Activated CD4-positive, alpha-beta T cell treated with anti-CD3 and anti-CD28 coated beads for 1 hour (primary cell): Measurements from ENCODE around the gene ETHE1.
A peak's percentile ranks its signal among the peaks of the same experiment; 100 is the strongest.

Experiments
- DNase-seq: peaks from one replicate; pipeline ENCODE4 v3.0.0-alpha.2; 2020

The ETHE1 gene

DNA sequence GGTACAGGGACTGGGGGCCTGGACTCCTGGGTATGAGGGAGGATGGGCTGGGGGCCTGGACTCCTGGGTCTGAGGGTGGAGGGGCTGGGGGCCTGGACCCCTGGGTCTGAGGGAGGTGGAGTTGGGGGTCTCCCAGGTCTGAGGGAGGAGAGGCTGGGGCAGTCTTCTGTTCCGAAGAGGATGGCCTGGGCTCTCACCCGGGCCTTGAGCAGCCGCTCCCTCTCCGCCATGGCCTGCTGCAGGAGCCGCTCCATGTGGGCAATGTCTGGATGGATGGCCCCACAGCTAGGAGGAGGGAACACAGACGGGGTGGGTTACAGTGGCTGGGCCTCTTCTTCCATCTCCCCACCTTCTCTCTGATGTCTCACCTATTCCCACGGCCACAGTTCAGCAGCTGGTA lies 40.6 kb downstream of the ETHE1 start:
- no peak for DNase-seq

DNA sequence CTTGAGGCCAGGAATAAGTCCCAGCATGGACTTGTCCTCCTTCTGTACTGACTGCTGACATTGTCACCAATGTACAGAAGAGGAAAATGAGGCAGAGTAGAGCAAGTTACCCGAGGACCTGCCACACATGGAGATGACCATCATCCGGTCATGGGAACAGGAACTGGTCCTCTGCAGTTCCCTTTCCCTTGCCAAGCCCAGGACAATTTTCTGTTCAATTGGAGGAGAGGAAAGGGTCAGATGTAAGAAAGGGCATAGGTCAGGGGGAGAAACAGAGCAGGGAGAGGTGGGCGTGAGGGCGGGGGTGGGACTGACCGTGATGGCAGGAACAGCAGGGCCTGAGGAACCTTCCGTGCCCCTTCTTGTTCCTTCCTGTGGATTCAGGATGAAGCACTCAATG lies 41.0 kb downstream of the ETHE1 start:
- no peak for DNase-seq

DNA sequence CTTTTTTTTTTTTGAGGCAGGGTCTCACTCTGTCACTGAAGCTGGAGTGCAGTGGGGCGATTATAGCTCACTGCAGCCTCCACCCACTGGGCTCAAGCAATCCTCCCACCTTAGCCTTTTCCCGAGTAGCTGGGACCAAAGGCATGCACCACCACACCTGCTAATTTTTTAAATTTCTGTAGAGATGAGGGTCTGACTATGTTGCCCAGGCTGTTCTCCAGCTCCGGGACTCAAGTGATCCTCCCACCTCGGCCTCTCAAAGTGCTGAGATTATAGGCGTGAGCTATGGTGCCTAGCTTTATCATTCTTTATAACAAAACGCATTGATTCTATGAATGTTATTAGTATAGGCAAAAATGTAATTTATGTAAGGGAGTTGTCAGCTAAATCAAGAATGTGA lies 43.7 kb downstream of the ETHE1 start:
- no peak for DNase-seq

DNA sequence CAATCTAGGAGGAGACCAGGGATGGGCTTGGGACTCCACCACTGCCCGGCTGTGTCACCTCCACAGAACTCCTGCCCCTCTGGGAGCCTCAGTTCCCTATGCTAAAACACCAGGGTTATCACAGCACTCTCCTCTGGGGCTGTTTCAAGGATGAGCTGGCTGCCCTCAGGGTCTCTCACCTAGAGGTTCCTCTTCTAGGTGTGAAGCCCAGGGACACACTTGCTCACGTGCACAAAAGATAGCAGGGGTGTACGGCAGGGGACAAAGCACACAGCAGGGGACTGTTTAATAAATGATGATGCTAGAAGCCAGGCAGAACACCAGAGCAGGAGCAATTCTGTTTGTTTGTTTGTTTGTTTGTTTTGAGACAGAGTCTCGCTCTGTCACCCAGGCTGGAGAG lies 44.8 kb downstream of the ETHE1 start:
- DNase-seq = no peak

DNA sequence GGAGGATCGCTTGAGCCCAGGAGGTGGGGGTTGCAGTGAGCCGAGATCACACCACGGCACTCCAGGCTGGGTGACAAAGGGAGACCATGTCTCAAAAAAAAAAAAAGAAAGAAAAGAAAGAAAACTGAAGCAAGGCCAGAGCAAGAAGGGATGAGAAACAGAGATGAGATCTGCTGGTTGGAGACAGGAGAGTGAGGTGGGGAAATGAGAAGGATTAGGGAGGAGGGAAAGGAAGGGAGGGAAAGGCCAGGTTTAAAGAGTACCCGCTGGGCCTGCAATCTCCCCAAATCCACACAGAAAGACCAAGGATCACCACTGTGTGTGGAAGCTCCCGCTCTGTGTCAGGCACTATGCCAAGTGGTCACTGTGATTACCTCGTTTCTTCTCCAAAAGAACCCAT lies 45.3 kb downstream of the ETHE1 start:
- DNase-seq = no peak

DNA sequence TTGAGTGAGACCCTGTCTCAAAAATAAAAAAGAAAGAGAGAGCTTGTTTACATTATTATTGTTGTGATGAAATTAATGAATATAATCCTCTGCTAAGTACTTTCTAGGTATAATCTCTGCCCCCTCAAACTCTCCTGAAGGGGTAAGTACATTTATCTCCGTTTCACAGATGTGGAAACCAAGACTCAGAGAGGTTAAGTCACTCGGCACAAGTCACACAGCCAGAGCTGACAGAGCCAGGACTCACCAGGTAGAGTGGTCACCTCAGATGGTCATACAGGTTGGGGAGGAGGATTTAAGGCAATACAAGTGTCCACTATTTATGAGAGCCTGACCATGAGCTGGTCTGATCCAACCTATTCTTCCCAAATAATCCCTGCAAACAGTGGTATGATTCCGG lies 46.4 kb downstream of the ETHE1 start:
- no peak for DNase-seq

DNA sequence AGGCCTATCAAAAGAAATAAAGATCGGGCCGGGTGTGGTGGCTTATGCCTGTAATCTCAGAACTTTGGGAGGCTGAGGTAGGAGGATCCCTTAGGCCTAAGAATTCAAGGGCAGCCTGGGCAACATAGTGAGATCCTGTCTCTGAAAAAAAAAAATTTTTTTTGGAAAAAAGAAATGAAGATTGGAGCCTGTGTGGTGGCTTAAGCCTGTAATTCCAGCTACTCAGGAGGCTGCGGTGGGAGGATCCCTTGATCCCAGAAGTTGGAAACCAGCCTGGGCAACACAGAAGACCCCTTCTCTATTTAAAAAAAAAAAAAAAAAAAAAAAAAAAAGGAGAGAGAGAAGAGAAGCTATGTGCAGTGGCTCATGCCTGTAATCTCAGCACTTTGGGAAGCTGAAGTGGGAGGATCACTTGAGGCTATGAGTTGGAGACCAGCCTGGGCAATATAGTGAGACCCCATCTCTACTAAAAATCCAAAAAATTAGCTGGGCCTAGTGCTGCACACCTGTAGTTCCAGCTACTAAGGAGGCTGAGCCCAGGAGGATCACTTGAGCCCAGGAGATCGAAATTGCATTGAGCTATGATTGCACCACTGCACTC lies 46.9 kb downstream of the ETHE1 start:
- no peak for DNase-seq

DNA sequence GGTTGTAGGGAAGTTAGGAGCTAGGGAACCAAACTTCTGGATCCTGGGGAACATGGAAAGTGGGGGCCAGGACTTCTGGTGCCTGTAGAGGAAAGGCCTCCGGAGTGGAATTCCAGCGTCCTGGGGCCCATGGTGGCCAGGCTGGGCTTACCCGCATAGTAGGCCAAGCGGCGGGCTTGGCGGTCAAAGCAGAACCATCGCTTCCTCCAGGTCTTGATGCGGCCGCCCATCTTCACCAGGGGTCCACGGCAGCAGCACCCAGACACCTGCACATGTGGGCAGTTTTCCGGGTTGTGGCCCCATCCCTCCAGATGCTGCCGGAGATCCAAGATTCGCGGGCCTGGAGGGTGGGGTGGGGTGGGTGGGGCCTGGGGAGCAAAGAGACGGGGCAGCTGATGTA lies 47.8 kb downstream of the ETHE1 start:
- no peak for DNase-seq

DNA sequence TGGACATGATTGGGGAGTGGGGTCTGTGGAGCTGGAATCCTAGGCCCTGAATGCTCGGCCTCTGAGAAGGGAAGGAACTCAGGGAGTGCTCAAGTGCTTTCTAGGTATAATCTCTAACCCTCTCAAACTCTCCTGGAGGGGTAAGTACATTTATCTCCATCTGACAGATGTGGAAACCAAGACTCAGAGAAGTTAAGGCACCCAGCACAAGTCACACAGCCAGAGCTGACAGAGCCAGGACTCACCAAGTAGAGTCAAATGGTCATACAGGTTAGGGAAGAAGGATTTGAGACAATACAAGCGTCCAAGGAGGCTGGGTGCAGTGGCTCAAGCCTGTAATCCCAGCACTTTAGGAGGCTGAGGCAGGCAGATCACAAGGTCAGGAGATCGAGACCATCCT lies 48.7 kb downstream of the ETHE1 start:
- DNase-seq = no peak

DNA sequence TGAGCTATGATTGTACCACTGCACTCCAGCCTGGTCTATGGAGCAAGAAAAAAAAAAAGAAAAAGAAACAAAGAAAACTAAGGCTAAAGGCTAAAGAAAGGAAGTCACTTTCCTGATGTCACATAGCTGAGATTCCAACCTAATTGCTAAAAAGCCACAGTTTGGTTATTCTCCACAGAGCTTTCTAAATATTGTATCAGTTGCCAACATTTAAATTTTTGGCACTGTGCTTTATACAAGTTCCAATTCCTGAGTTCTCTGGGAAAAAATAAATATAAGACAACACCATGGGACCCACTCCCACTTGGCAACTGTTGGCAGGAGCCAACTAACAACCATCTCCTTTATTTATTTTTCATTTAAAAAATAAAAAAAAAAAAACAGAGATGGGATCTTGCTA lies 50.4 kb downstream of the ETHE1 start:
- DNase-seq = no peak

DNA sequence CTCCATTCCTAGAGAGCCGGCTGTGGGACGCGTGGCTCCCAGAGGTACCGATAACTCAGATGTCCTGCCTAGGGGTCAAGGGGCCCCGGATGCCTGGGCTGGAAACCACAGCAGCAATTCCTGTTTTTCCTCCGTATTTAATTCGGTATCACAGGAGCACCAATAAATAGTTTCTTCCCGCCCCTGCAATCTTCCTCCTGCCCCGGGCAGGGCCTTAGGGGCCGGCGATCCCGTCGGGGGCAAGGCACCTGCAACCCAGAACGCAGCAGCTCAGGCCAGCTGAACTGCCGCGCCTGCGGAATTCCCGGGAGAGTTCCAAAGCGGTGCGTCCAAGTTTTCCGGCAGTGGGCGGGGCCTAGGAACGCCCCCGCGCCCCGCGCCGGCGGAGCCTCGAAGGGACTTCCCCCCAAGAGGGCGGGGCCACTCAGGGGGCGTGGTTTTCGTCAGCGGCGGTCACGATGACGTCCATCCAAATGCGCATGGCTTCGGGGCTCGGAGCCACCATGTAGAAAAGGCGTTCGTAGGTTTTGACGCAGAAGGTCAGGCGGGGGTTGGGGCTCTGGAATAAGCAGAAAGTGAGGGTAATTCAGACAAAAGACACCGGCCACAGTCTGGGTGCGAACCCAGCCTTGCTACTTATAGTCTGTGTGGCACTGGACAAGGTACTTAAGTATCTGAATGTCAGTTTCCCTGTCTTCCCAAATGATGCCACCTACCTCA lies 51.9 kb downstream of the ETHE1 start:
- DNase-seq = peak; percentile 93

DNA sequence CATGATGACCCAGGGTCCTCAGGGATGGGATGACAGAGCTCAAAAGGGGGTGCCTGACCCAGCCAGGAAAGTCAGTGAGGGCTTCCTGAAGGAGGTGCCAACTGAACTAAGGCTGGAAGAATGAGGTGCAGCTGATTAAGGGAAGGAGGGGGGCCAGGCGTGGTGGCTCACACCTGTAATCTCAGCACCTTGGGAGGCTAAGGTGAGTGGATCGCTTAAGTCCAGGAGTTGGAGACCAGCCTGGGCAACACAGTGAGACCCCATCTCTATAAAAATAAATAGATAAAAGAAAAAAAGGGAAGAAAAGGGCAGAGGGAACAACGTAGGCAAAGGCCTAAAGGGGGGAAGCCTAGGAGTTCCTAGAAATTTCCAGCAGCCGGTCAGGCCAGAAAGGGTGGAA lies 52.5 kb downstream of the ETHE1 start:
- DNase-seq = no peak

DNA sequence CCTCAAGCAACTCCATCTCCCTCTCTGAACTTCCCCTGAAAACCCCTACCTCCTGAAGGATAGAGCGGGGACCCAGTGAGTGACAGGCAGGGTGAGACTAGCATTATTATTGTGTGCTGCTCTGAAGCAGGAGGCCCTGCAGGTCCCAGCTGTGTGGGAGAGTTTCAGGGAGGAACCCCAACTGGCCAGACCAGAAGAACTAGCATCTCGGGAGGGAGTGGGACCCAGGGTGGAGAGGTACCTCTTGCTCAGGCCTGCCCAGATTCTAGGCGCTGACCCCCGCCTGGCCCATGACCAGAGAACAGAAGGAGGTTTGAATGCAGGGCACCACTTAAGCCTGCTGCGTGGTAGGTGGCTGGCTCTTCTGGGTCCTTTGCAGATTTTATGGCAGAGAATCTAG lies 55.9 kb downstream of the ETHE1 start:
- DNase-seq = no peak

DNA sequence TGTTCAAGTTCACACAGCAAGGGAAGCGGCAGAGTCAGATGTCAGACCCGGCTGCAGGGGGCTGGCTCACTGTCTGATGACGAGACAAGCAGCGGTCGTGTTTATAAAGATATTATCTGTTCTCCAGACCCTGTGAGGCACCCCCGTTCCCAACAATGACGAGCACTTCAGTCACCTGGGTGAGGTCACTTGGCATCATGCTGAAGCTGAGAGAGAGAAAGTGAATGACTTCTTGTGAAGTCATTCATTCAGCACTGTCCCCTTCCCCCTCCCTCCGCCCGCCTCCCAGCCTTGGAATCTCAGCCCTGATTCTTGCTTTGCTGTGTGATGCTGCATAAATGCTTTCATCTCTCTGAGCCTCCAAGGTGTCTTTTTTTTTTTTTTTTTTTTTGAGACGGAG lies 56.7 kb downstream of the ETHE1 start:
- peak; percentile 49 for DNase-seq

DNA sequence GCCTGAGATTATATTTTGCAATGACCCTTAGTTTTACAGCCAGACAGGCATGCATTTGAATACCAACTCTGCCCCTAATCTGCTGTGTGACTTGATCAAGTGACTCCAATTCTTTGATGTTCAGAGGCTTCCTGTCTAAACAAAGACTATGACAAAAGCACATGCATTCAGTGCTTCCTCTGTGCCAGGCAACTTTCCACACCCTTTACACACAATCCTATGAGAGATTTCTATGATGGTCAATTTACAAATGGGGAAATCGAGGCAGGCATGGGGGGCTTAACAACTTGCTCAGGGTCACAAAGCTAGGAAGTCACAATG lies 57.9 kb downstream of the ETHE1 start:
- DNase-seq = no peak

DNA sequence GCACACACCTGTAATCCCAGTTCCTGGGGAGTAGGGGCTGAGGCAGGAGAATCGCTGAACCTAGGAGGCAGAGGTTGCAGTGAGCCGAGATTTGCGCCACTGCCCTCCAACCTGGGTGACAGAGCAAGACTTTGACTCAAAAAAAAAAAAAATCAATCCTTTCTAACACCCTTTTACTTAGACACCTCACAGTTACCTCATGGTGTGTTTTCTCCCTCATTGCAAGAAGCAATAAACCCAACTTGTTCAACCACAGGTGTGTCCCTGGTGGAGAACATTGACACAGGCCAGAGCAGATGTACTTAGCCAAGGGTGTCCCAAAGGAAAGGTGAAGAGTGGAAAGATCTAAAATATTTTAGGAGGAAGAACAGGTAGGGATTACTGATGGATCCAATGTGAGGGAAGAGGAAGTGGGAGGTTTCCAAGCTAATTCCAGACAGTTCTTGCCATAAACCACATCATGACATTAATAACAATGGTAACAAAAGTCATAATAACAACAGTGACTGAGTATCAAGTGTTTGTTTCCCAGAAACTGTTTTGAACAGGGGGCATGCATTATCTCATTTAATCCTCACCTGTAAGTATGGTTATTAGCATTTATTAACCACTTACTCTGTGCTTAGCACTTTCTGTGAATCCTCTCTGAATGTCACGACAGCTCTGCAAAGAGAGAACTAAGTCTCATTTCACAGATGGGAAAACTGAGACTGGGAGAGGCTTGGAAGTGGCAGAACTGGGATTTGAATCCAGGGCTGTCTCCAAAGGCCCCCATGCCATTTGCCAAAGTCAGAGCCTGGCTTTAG lies 58.4 kb downstream of the ETHE1 start:
- DNase-seq = no peak

DNA sequence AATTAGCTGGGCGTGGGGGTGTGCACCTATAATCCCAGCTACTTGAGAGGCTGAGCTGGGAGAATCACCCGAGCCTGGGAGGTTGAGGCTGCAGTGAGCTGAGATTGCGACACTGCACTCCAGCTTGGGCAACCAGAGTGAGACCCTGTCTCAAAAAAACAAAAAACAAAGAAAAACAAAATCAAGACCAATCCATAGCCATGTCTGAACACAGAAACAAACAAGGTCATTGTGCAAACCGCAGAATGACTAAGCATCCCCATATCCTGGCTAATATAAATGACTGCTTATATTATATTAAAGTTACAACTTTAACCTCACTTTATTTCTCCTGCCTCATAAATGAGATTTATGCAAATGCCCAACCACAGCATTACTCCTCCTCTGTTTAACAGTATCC lies 59.3 kb downstream of the ETHE1 start:
- DNase-seq = no peak

DNA sequence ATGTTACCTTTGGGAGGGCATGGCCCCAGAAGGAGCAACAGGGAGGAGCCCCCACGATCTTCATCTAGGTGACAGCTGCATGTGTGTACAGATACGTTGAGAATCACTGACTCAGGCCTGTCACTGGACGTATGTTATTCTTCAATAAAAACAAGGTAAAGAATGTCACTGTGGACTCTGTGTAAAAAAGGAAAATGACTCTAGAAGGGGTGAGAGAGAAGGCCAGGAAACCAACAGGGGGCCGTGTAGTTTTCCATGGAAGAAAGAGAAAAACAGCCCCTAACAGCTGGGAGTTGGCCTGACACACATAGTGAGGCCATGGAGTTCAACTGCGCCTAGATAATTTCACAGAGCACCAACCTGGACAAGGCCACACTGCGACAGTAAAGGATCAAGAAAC lies 59.7 kb downstream of the ETHE1 start:
- no peak for DNase-seq

DNA sequence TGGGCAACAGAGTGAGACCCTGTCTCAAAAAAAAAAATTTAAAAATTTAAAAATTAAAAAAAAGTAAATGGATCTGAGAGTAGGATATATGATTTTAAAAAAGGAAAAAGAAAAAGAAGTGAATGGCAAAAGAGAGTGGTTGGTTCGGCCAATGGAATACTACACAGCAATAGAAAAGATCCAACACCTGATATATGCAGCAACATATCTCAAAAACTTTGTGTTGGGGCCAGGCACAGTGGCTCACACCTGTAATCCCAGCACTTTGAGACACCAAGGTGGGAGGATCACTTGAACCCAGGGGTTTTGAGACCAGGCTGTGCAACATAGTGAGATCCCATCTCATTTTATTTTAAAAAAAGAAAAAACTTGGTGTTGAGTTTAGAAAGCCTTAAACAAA lies 60.2 kb downstream of the ETHE1 start:
- DNase-seq = no peak

DNA sequence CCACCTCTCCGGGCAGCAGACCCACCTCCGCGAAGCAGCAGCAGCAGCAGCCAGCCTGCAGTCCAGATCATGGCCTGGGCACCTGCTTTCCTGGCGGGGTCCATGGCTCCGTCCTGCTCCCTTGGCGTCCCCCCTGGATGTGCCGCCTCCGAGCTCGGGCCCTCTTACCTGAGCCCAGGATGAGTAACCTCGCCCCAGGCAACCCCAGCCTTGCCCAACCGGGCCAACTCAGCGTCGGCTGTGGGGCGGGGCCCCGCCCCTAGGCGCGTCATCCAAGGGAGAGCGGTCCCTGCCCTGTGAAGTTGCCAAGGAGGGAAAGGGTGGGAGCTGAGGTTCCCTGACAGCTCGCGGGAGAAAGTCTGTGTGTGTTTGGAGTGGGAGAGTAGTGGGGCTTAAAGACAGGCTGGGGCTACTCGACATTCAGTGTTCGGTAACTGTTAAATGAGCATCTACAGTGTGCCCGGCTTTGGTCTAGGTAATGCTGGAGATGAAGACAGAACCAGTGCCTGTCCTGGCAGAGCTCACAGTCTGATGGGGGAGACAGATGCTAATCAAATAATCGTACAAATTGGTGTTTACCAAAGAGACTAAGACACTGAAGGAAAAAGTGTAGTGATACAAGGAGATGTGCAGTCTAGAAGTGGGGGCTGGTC lies 61.4 kb downstream of the ETHE1 start, which contains the start of gene LYPD3:
Gene LYPD3, minus strand, starts transcription at position 141 of the 653 bp plus-strand sequence. Its CDS starts 37 bp downstream, at position 104.
- no peak for DNase-seq

DNA sequence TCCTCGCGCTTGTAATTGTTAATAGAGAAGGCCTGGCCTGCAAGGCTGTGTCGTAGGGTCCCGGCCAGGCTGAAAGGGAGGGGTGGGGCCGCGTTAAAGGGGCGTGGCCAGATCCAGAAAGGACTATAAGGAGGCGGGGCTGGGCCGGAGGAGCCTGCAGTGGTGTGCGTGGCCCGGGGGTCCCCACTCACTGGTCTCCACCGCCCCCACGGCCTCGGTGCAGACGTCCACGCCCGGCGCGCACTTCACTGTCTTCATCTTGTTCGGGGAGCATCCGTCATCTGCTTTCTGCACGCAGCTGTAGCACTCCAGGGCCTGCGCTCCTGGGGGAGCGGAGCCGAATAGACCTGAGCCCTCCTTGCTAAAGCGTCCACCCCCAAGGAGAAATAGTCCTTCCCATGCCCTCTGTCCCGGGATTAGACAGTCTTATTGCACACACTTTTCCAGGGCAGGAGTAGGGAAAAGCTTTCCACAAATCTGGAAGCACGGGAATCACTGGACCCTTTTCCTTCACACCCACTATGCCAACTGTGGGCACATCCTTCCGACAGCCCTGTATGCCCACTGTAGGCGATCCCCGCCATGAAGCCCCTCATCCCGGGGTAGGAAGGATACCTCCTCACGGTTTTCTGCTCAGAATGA lies 62.7 kb downstream of the ETHE1 start:
- DNase-seq = no peak

DNA sequence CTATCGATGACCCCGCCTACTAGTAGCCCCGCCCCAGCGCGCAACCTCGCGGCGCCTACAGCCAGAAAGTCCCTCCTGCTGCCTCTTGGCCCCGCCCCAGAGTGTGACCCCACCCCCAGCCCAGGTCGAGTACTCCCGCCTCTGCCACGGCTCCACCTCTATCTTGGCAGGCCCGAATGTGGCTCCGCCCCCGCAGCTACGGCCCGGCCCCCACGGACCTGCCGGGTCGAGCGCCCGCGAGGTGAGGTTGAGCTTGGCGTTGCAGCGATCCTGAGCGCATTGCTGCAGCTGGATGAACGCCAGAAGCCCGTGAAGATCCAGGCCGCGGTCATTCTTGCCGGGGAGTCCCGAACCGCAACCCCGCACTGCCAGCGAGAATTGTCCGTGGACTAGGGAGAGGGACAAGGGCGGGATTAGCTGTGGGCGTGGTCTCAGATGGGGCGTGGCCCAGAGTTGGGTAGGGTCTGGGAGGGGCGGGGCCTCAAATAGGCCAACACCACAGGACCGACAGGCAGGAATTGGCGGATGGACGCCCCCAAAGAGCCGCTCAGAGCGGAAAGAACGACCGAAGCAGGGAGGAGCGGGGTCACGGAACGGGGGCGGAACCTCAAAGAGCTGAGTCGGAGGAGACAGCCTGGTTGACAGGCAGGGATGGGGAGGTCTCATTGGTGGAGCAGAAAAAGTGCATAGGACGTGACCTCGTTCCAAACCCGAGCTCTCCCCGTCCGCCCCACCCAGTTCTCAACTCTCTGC lies 63.4 kb downstream of the ETHE1 start:
- peak; percentile 98 for DNase-seq
